ENCODE measurements around the gene SPDYC. TPM values are rescaled to one million over a fixed set of nuclear protein-coding genes. Genes with fewer than 3 reads are reported as not detected.

SPDYC gene
- total and polyA plus RNA-seq, 2 of the 13 experiments (the other 11 are each of a cell fraction or from before 2014, with no cell fraction given) = 0.15 to 0.33 TPM

GRCh38 chr11:65131417-65131776 is 38.6 kb upstream of the SPDYC start:
- TF ChIP-seq HCFC1 (IDR thresholded peaks at IDR 0.05; ENCODE audit: low read depth, low read length) = no peak
- TF ChIP-seq, protein P1, sequence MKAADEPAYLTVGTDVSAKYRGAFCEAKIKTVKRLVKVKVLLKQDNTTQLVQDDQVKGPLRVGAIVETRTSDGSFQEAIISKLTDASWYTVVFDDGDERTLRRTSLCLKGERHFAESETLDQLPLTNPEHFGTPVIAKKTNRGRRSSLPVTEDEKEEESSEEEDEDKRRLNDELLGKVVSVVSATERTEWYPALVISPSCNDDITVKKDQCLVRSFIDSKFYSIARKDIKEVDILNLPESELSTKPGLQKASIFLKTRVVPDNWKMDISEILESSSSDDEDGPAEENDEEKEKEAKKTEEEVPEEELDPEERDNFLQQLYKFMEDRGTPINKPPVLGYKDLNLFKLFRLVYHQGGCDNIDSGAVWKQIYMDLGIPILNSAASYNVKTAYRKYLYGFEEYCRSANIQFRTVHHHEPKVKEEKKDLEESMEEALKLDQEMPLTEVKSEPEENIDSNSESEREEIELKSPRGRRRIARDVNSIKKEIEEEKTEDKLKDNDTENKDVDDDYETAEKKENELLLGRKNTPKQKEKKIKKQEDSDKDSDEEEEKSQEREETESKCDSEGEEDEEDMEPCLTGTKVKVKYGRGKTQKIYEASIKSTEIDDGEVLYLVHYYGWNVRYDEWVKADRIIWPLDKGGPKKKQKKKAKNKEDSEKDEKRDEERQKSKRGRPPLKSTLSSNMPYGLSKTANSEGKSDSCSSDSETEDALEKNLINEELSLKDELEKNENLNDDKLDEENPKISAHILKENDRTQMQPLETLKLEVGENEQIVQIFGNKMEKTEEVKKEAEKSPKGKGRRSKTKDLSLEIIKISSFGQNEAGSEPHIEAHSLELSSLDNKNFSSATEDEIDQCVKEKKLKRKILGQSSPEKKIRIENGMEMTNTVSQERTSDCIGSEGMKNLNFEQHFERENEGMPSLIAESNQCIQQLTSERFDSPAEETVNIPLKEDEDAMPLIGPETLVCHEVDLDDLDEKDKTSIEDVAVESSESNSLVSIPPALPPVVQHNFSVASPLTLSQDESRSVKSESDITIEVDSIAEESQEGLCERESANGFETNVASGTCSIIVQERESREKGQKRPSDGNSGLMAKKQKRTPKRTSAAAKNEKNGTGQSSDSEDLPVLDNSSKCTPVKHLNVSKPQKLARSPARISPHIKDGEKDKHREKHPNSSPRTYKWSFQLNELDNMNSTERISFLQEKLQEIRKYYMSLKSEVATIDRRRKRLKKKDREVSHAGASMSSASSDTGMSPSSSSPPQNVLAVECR (CRISPR knock-in tag; IDR thresholded peaks at IDR 0.05; ENCODE audit: borderline replicate concordance) = 0 out of 2 replicates have a peak, but pooled peaks have one; percentile 27
- TF ChIP-seq, protein P2, sequence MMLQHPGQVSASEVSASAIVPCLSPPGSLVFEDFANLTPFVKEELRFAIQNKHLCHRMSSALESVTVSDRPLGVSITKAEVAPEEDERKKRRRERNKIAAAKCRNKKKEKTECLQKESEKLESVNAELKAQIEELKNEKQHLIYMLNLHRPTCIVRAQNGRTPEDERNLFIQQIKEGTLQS (CRISPR knock-in tag; IDR thresholded peaks at IDR 0.05) = no peak
- no peak for TF ChIP-seq JDP2 (CRISPR knock-in tag; IDR thresholded peaks at IDR 0.05; ENCODE audit: borderline replicate concordance)
- TF ChIP-seq NFRKB (IDR thresholded peaks at IDR 0.05) = no peak
- no peak for TF ChIP-seq SRY (CRISPR knock-in tag; IDR thresholded peaks at IDR 0.05)
- no peak for TF ChIP-seq RNF2 (conservative IDR thresholded peaks at IDR 0.05; ENCODE audit: low read depth)
- ChIA-PET CTCF (ENCODE audit: low intra/inter-chr PET ratio, low total read pairs) (no interaction called here), POLR2A (interaction anchor here (0.8 to 2.7 kb wide), 4 partner anchors 9 to 50 kb away, joined by 3 to 20 read pairs (median 7); partner anchors contain the start of genes CAPN1, FAU and MRPL49)
- Histone ChIP-seq H3K4me1 (ENCODE audit: insufficient read depth, low read length) (peaks cover 25% of the 10 kb centered on the region), H3K9ac (ENCODE audit: insufficient read depth, low read depth, low read length) (no peak overlapping the region), H3K4me2 (ENCODE audit: low read depth, low read length) (no peak overlapping the region), H2AFZ (ENCODE audit: low read length) (no peak overlapping the region), H3K36me3 (replicated peaks in 1 of 2; ENCODE audit: control insufficient read depth in 1 of 2, insufficient read depth in 2 of 2, low read length in 2 of 2) (peaks cover 36 to 58% of the 10 kb centered on the region in 2 experiments), H3K27ac (ENCODE audit: extremely low read length, insufficient read depth, low read length) (no peak overlapping the region), H3K27me3 (ENCODE audit: control insufficient read depth in 1 of 2, insufficient read depth in 2 of 2, low read length in 2 of 2) (no peaks in the 10 kb centered on the region; a peak in 1 of 5 replicates), H3K79me2 (ENCODE audit: insufficient read depth, low read length) (peaks cover 26% of the 10 kb centered on the region), H4K20me1 (ENCODE audit: insufficient read depth, low read length) (peaks cover 17% of the 10 kb centered on the region), H3K4me3 (replicated peaks in 1 of 3; ENCODE audit: insufficient read depth in 1 of 3, low read depth in 2 of 3, low read length in 3 of 3) (no peak overlapping the region), H3K9me3 (ENCODE audit: low read length) (no peaks in the 10 kb centered on the region)
- FAIRE-seq (no peak), ATAC-seq (no peak), DNase-seq (ENCODE audit: low spot score) (no peak)
- in situ Hi-C loops (cut with HindIII; ENCODE audit: extremely low pct_ligation_motif_present, low pct_unique_long_range_greater_than_20kb) (no loop called here), intact Hi-C loops (cut with micrococcal nuclease; ENCODE audit: unreplicated experiment) (no loop called here)
- no CpG with 5 or more reads among the region's 3 CpGs for WGBS (ENCODE audit: low lambda C conversion rate)
- BruUV-seq (replicated peaks) = no TSS peak

Data from HepG2 (cell line).